ENCODE data around the gene MOB3B. TPM values are rescaled to one million over a fixed set of nuclear protein-coding genes. Genes with fewer than 3 reads are reported as not detected.

The MOB3B gene
- total RNA-seq, 1 donor: under 0.01 TPM

GRCh38 chr9:27329291-27329690 is 200.3 kb downstream of the MOB3B start:
- peaks cover 3% of the 10 kb centered on the region for H3K4me1 ChIP-seq (ENCODE audit: insufficient read depth, low read length)
- peaks cover 3% of the 10 kb centered on the region for H3K27me3 ChIP-seq (ENCODE audit: insufficient read depth, low read length)
- no peaks in the 10 kb centered on the region for H3K79me2 ChIP-seq (ENCODE audit: insufficient read depth, low read length)
- no peaks in the 10 kb centered on the region for H3K36me3 ChIP-seq (ENCODE audit: insufficient read depth, low read length)
- DNase-seq (ENCODE audit: insufficient read length, low spot score, missing footprints): peak; percentile 21
- H3K4me3 ChIP-seq (ENCODE audit: insufficient read depth, low read length): no peak overlapping the region
- H2AFZ ChIP-seq (ENCODE audit: low read length): no peak overlapping the region
- TF ChIP-seq CTCF (IDR thresholded peaks at IDR 0.05; ENCODE audit: extremely low read depth, low read depth, low read length): no peak
- H3K9me3 ChIP-seq (ENCODE audit: low read depth, low read length): no peaks in the 10 kb centered on the region
- H4K20me1 ChIP-seq (ENCODE audit: insufficient read depth, low read length): no peaks in the 10 kb centered on the region
- H3K4me2 ChIP-seq (ENCODE audit: insufficient read depth, low read length): no peak overlapping the region
- no peak overlapping the region for H3K27ac ChIP-seq (ENCODE audit: low read depth, low read length)

GRCh38 chr9:27328483-27328882 is 201.1 kb downstream of the MOB3B start:
- H3K27ac ChIP-seq (ENCODE audit: low read depth, low read length): no peak overlapping the region
- no peaks in the 10 kb centered on the region for H3K79me2 ChIP-seq (ENCODE audit: insufficient read depth, low read length)
- no peak for TF ChIP-seq CTCF (IDR thresholded peaks at IDR 0.05; ENCODE audit: extremely low read depth, low read depth, low read length)
- no peaks in the 10 kb centered on the region for H3K36me3 ChIP-seq (ENCODE audit: insufficient read depth, low read length)
- H4K20me1 ChIP-seq (ENCODE audit: insufficient read depth, low read length): no peaks in the 10 kb centered on the region
- H3K4me3 ChIP-seq (ENCODE audit: insufficient read depth, low read length): no peak overlapping the region
- no peak overlapping the region for H2AFZ ChIP-seq (ENCODE audit: low read length)
- H3K9me3 ChIP-seq (ENCODE audit: low read depth, low read length): no peaks in the 10 kb centered on the region
- H3K4me1 ChIP-seq (ENCODE audit: insufficient read depth, low read length): peaks cover 3% of the 10 kb centered on the region
- DNase-seq (ENCODE audit: insufficient read length, low spot score, missing footprints): no peak
- H3K4me2 ChIP-seq (ENCODE audit: insufficient read depth, low read length): no peak overlapping the region
- H3K27me3 ChIP-seq (ENCODE audit: insufficient read depth, low read length): peaks cover 3% of the 10 kb centered on the region

GRCh38 chr9:27311184-27311583 is 218.4 kb downstream of the MOB3B start:
- Histone ChIP-seq H4K20me1 (ENCODE audit: insufficient read depth, low read length) (no peaks in the 10 kb centered on the region), H3K36me3 (ENCODE audit: insufficient read depth, low read length) (no peaks in the 10 kb centered on the region), H3K79me2 (ENCODE audit: insufficient read depth, low read length) (no peaks in the 10 kb centered on the region), H3K27ac (ENCODE audit: low read depth, low read length) (no peak overlapping the region), H3K4me2 (ENCODE audit: insufficient read depth, low read length) (no peak overlapping the region), H3K27me3 (ENCODE audit: insufficient read depth, low read length) (peaks cover 4% of the 10 kb centered on the region), H3K9me3 (ENCODE audit: low read depth, low read length) (no peaks in the 10 kb centered on the region), H2AFZ (ENCODE audit: low read length) (no peak overlapping the region), H3K4me3 (ENCODE audit: insufficient read depth, low read length) (no peak overlapping the region), H3K4me1 (ENCODE audit: insufficient read depth, low read length) (no peaks in the 10 kb centered on the region)
- no peak for TF ChIP-seq CTCF (IDR thresholded peaks at IDR 0.05; ENCODE audit: extremely low read depth, low read depth, low read length)
- no peak for DNase-seq (ENCODE audit: insufficient read length, low spot score, missing footprints)

- no peaks in the 10 kb centered on the region for H4K20me1 ChIP-seq (ENCODE audit: insufficient read depth, low read length)
- peaks cover 4% of the 10 kb centered on the region for H3K27me3 ChIP-seq (ENCODE audit: insufficient read depth, low read length)
- no peak overlapping the region for H2AFZ ChIP-seq (ENCODE audit: low read length)
- no peaks in the 10 kb centered on the region for H3K4me1 ChIP-seq (ENCODE audit: insufficient read depth, low read length)
- H3K27ac ChIP-seq (ENCODE audit: low read depth, low read length): no peak overlapping the region
- H3K4me2 ChIP-seq (ENCODE audit: insufficient read depth, low read length): no peak overlapping the region
- H3K79me2 ChIP-seq (ENCODE audit: insufficient read depth, low read length): no peaks in the 10 kb centered on the region
- H3K36me3 ChIP-seq (ENCODE audit: insufficient read depth, low read length): no peaks in the 10 kb centered on the region
- H3K9me3 ChIP-seq (ENCODE audit: low read depth, low read length): no peaks in the 10 kb centered on the region
- no peak overlapping the region for H3K4me3 ChIP-seq (ENCODE audit: insufficient read depth, low read length)
- no peak for TF ChIP-seq CTCF (IDR thresholded peaks at IDR 0.05; ENCODE audit: extremely low read depth, low read depth, low read length)
- no peak for DNase-seq (ENCODE audit: insufficient read length, low spot score, missing footprints)
These were observed 219.0 kb downstream of the MOB3B start for GRCh38 chr9:27310582-27310981.

Measured in osteoblast (primary cell).